ENCODE measurements around the gene C2CD3.

C2CD3 gene

DNA sequence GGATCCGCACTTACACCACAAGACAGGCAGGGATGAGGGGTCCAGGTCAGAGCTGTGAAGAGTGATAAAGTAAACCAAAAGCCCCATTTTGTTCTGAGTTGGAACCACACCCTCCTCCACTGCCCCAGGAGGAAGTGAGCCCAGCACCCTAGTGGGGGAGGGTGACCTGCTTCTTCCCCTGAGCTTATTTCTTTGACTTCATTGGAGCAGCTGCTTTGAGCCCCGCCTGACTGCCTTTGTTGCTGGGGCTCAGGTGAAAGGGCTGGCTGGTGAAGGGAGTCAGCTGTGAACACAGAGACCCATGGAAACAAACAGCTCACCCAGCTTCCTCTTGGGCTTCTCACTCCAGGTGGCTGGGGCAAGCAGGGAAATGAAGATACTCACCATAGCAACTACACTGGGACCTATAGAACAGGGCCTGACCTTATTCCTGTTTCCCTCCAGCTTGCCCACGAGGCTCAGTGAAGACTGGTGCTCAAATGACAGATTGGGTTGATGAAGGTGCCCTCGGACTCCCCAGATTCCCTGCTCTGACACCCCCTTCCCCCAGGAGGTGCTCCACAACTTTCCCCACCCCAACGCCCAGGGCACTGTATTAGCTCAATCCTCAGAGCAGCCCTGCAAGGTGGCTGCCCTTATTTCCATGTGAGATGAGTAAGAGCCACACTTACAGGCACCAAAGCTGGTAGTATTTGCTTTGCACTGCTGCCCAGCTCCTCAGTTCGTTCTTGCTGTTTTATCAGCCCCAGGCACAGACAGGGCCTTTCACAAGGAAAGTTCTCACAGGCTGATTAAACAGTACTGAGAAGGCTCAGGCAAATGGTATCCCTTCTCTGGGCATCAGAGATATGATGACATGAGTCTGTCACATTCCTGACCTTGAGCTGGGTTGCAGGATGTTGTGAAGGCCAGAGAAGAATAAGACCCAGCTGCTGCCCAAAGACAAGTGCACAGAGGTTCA is 190.5 kb downstream of the C2CD3 start:
- DNase-seq (ENCODE audit: low spot score), result peak; percentile 87
- TF ChIP-seq, protein P1, sequence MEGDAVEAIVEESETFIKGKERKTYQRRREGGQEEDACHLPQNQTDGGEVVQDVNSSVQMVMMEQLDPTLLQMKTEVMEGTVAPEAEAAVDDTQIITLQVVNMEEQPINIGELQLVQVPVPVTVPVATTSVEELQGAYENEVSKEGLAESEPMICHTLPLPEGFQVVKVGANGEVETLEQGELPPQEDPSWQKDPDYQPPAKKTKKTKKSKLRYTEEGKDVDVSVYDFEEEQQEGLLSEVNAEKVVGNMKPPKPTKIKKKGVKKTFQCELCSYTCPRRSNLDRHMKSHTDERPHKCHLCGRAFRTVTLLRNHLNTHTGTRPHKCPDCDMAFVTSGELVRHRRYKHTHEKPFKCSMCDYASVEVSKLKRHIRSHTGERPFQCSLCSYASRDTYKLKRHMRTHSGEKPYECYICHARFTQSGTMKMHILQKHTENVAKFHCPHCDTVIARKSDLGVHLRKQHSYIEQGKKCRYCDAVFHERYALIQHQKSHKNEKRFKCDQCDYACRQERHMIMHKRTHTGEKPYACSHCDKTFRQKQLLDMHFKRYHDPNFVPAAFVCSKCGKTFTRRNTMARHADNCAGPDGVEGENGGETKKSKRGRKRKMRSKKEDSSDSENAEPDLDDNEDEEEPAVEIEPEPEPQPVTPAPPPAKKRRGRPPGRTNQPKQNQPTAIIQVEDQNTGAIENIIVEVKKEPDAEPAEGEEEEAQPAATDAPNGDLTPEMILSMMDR (IDR thresholded peaks at IDR 0.05; ENCODE audit: borderline replicate concordance, control extremely low read depth, extremely low read depth, insufficient read depth, missing control alignments), result no peak
- in situ Hi-C loops (cut with MboI; ENCODE audit: low sequenced_read_pairs, unreplicated experiment), result no loop called here

DNA sequence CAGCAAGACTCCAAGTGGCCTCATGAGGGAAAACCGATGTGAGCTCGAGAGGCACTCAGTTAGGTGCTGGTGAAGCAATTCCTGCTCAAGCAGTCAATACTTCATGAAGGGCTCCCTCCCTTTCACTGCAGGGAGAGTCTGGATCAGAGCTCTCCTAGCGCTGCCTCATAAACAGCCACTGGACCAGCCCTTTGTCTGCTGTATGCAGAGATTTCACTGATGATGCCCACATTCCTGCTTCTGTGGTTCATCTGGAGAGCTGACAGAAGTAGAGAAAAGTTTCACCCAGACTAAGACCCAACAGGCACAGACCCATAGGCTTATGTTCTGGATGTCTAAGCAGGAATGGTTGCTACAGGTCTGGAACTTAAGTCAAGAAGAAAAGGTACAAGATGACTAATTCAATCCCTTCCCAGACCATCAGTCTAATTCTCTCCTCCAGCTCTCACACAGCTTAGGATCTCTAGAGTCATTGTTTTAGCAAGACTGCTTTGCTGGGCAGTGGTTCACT is 192.2 kb downstream of the C2CD3 start:
- DNase-seq (ENCODE audit: low spot score), result no peak
- in situ Hi-C loops (cut with MboI; ENCODE audit: low sequenced_read_pairs, unreplicated experiment), result no loop called here
- TF ChIP-seq, protein P1 (IDR thresholded peaks at IDR 0.05; ENCODE audit: borderline replicate concordance, control extremely low read depth, extremely low read depth, insufficient read depth, missing control alignments), result no peak

DNA sequence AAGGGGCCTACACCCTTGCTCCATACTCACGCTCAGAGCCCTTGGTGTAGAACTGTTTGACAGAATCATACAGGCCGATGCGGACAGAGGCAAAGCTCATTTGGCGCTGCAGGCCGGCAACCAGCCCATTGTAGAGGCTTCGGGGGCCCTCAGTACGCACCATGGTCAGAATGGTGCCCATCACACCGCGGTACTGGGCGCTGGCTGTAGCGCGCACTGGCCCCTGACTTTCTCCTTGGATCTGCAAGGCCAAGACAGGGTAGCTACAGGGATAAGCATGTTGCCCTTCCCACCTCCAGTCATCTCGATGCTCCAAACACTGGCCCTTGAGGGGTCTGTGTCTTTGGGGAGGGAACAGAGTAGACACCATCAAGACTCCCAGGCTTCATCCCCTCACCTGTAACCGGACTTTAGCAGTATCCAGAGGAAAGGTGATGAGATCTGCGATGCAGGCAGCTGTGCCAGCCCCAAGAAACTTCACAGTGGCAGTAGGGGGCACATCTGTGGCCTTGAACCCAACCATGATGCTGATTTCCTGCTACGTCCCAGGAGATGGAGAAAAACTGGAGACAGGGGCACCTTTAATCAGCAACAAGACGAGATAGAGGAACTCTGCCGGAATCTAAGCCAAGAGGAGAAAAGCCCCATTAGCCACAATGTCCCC is 192.8 kb downstream of the C2CD3 start:
- DNase-seq (ENCODE audit: low spot score), result no peak
- in situ Hi-C loops (cut with MboI; ENCODE audit: low sequenced_read_pairs, unreplicated experiment), result no loop called here
- TF ChIP-seq, protein P1 (IDR thresholded peaks at IDR 0.05; ENCODE audit: borderline replicate concordance, control extremely low read depth, extremely low read depth, insufficient read depth, missing control alignments), result no peak

DNA sequence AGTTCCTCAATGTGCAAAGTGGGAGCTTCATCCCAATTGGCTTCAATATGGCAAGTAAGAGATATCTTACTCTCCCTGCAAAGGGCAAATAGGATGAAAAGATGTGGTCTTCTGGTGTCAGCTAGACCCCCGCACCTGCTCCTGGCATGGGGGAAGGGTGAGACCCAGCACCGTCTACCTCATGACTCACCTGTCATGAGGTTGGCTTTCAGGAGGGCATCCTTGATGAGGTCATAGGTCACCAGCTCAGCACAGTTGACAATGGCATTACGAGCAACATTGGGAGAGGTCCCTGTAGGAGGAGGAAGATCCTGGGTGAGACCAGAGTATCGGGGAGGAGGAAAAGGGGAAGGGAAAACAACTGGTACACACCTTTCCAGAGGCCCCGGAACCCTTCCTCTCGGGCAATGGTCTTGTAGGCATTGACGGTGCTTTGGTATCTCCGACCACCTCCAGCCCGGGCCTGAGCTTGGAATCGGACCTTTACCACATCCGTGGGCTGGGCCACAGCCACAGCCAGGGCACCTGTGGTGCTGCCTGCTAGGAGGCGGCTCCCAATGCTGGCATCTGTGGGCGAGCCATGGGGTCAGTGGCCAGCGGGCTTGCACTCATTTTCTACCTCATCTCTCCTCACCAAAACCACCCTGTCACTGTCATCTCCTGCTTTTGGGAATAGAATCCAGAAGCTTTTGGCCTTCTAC is 194.2 kb downstream of the C2CD3 start:
- in situ Hi-C loops (cut with MboI; ENCODE audit: low sequenced_read_pairs, unreplicated experiment), result no loop called here
- TF ChIP-seq, protein P1 (IDR thresholded peaks at IDR 0.05; ENCODE audit: borderline replicate concordance, control extremely low read depth, extremely low read depth, insufficient read depth, missing control alignments), result no peak

DNA sequence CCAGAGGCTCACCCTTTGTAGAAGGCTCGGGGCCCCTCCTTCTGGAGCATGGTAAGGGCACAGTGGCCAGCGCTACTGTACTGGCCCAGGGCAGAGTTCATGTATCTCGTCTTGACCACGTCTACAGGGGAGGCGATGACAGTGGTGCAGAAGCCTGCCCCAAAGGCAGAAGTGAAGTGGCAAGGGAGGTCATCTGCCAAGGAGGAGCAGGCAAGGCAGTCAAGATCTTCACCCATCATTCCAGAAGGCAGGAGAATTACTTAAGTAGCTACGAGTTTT is 195.4 kb downstream of the C2CD3 start:
- in situ Hi-C loops (cut with MboI; ENCODE audit: low sequenced_read_pairs, unreplicated experiment), result no loop called here
- TF ChIP-seq, protein P1 (IDR thresholded peaks at IDR 0.05; ENCODE audit: borderline replicate concordance, control extremely low read depth, extremely low read depth, insufficient read depth, missing control alignments), result no peak
- DNase-seq (ENCODE audit: low spot score), result no peak

More for the DNA sequence above, 194.2 kb downstream of the C2CD3 start:
- no peak for DNase-seq (ENCODE audit: low spot score)
